Naive thymus-derived CD4-positive, alpha-beta T cell (primary cell): ENCODE results near the gene ATP10B. TPM values are rescaled to one million over a fixed set of nuclear protein-coding genes. Genes with fewer than 3 reads are reported as not detected.

ENCODE experiments used
- ATAC-seq: fragments of 150-1000 bp; cut with Tn5 transposase; 2 replicates; pipeline ENCODE4 v1.10.0; 2021; ENCODE audit warnings: mild to moderate bottlenecking, moderate library complexity
- CTCF ChIA-PET: fragments of 350-600 bp; sonication (Branson Sonifier 250); formaldehyde crosslinking; loops from one replicate; lab custom pipeline; 2021; ENCODE audit warnings: antibody characterized with exemption; lab: Charles Lee
- POLR2A ChIA-PET: fragments of 350-600 bp; sonication (Branson Sonifier 250); formaldehyde crosslinking; loops from one replicate; lab custom pipeline; 2021; ENCODE audit warnings: antibody characterized with exemption, inconsistent platforms; lab: Charles Lee
- DNase-seq, 9 donors: peaks; one replicate each; pipeline versions ENCODE4 v3.0.0 to v3.0.0-alpha.2; 2020 to 2022; ENCODE audit warnings: mixed read lengths in 1 of 9
- H3K27ac ChIP-seq: one replicate; pipeline ENCODE4 v1.7.0; 2013; ENCODE audit warnings: mild to moderate bottlenecking, low read depth, low read length, moderate library complexity
- H3K27me3 ChIP-seq, 2 donors: one replicate each; pipeline ENCODE4 v1.7.0; 2013; ENCODE audit warnings: low read length in 2 of 2, mild to moderate bottlenecking in 2 of 2, moderate library complexity in 2 of 2; ENCODE audit not compliant: control insufficient read depth in 2 of 2, insufficient read depth in 2 of 2
- H3K36me3 ChIP-seq, 3 experiments: 1 replicate in 2 of 3; 2 replicates in 1 of 3; pipeline ENCODE4 v1.7.0; 2013; ENCODE audit warnings: low read length in 3 of 3, mild to moderate bottlenecking in 3 of 3, moderate library complexity in 1 of 3; ENCODE audit not compliant: insufficient read depth in 3 of 3, control insufficient read depth in 2 of 3
- H3K4me1 ChIP-seq, 2 donors: one replicate each; pipeline ENCODE4 v1.7.0; 2013; ENCODE audit warnings: low read length in 2 of 2, mild to moderate bottlenecking in 2 of 2, moderate library complexity in 1 of 2; ENCODE audit not compliant: control insufficient read depth in 2 of 2, insufficient read depth in 2 of 2
- H3K4me3 ChIP-seq: 2 replicates; pipeline ENCODE4 v1.7.0; 2013; ENCODE audit warnings: mild to moderate bottlenecking, low read length
- H3K9me3 ChIP-seq, 3 experiments: 1 replicate in 2 of 3; 2 replicates in 1 of 3; pipeline ENCODE4 v1.7.0; 2013; ENCODE audit warnings: low read length in 3 of 3; ENCODE audit not compliant: control insufficient read depth in 2 of 3
- H3K27ac Mint-ChIP-seq, 9 donors: one replicate each; pipeline ENCODE4 v1.8.0; 2020 to 2022; ENCODE audit warnings: mixed read lengths in 9 of 9, mild to moderate bottlenecking in 8 of 9, moderate library complexity in 5 of 9, inconsistent platforms in 2 of 9
- H3K27me3 Mint-ChIP-seq, 5 donors: one replicate each; pipeline ENCODE4 v1.8.0; 2021 to 2022; ENCODE audit warnings: mixed read lengths in 5 of 5, mild to moderate bottlenecking in 1 of 5
- H3K36me3 Mint-ChIP-seq, 5 donors: one replicate each; pipeline ENCODE4 v1.8.0; 2020 to 2022; ENCODE audit warnings: mixed read lengths in 5 of 5, mild to moderate bottlenecking in 3 of 5, inconsistent platforms in 1 of 5
- H3K4me1 Mint-ChIP-seq, 7 donors: one replicate each; pipeline ENCODE4 v1.8.0; 2020 to 2022; ENCODE audit warnings: mixed read lengths in 7 of 7, mild to moderate bottlenecking in 3 of 7, inconsistent platforms in 1 of 7
- H3K4me3 Mint-ChIP-seq, 10 donors: one replicate each; pipeline ENCODE4 v1.8.0; 2020 to 2022; ENCODE audit warnings: mild to moderate bottlenecking in 10 of 10, mixed read lengths in 10 of 10, moderate library complexity in 6 of 10, inconsistent platforms in 2 of 10
- H3K9me3 Mint-ChIP-seq, 11 donors: one replicate each; pipeline ENCODE4 v1.8.0; 2020 to 2022; ENCODE audit warnings: mixed read lengths in 11 of 11, mild to moderate bottlenecking in 4 of 11, inconsistent platforms in 1 of 11, moderate library complexity in 1 of 11
- intact Hi-C, 2 donors: fragments of 100-400 bp; cut with micrococcal nuclease; formaldehyde crosslinking; loops; one replicate each; pipeline ENCODE4 v1.15.1; 2023
- polyA plus RNA-seq, 2 donors: library from polyadenylated mRNA; unstranded; fragments of 300-500 nt; fragmentation: Illumina TruSeq; gene quantifications; one replicate each; pipeline ENCODE4 v1.2.3, GENCODE V29; 2021
- total RNA-seq, 6 experiments: library from RNA in 5 of 6; stranded (reverse) in 5 of 6; gene quantifications; 1 replicate in 5 of 6; 2 replicates in 1 of 6; pipeline ENCODE4 v1.2.3 and lab custom pipeline; 2021 to 2026

The ATP10B gene
- total and polyA plus RNA-seq, 7 experiments from 2014 or later: not detected

- Mint-ChIP-seq H3K36me3 (no peaks in the 10 kb centered on the region), H3K4me3 (no peak overlapping the region), H3K27ac (no peak overlapping the region), H3K4me1 (peaks cover 0 to under 1% (median 0%) of the 10 kb centered on the region in 7 donors), H3K9me3 (no peaks in the 10 kb centered on the region), H3K27me3 (peaks cover 0 to 12% (median 0%) of the 10 kb centered on the region in 5 donors)
- ChIA-PET POLR2A (no interaction called here), CTCF (no interaction called here)
- ATAC-seq (no peak), DNase-seq (no peak)
- no peaks in the 10 kb centered on the region for H3K4me1 ChIP-seq
- intact Hi-C loops: no loop called here
- no peaks in the 10 kb centered on the region for H3K9me3 ChIP-seq
- H3K27ac ChIP-seq: no peak overlapping the region
- H3K4me3 ChIP-seq: no peak overlapping the region
- H3K27me3 ChIP-seq: no peaks in the 10 kb centered on the region
- no peaks in the 10 kb centered on the region for H3K36me3 ChIP-seq
These were observed 152.7 kb downstream of the ATP10B start for GRCh38 chr5:160699301-160699700.

- intact Hi-C loops: no loop called here
- ChIA-PET CTCF (no interaction called here), POLR2A (no interaction called here)
- H3K9me3 Mint-ChIP-seq: peaks cover 0 to 2% (median 0%) of the 10 kb centered on the region in 11 donors
- no peak for DNase-seq
- H3K4me3 Mint-ChIP-seq: no peak overlapping the region
- no peak overlapping the region for H3K4me3 ChIP-seq
- peaks cover 0 to 3% (median 0%) of the 10 kb centered on the region in 7 donors for H3K4me1 Mint-ChIP-seq
- H3K27ac Mint-ChIP-seq: no peak overlapping the region
- H3K27me3 ChIP-seq: no peaks in the 10 kb centered on the region
- H3K36me3 Mint-ChIP-seq: no peaks in the 10 kb centered on the region
- H3K27ac ChIP-seq: no peak overlapping the region
- no peaks in the 10 kb centered on the region for H3K36me3 ChIP-seq
- no peaks in the 10 kb centered on the region for H3K9me3 ChIP-seq
- H3K27me3 Mint-ChIP-seq: peaks cover 0 to 12% (median 3%) of the 10 kb centered on the region in 5 donors
- H3K4me1 ChIP-seq: no peaks in the 10 kb centered on the region
- no peak for ATAC-seq
These were observed 154.7 kb downstream of the ATP10B start for GRCh38 chr5:160697281-160697680.

GRCh38 chr5:160694896-160695295 is 157.1 kb downstream of the ATP10B start:
- Histone ChIP-seq H3K9me3 (no peaks in the 10 kb centered on the region), H3K27ac (no peak overlapping the region), H3K36me3 (no peaks in the 10 kb centered on the region), H3K4me1 (no peaks in the 10 kb centered on the region), H3K4me3 (no peak overlapping the region), H3K27me3 (no peaks in the 10 kb centered on the region)
- DNase-seq (no peak), ATAC-seq (no peak)
- Mint-ChIP-seq H3K27me3 (peaks cover 0 to 3% (median 0%) of the 10 kb centered on the region in 5 donors), H3K36me3 (no peaks in the 10 kb centered on the region), H3K27ac (no peak overlapping the region), H3K9me3 (peaks cover 0 to 2% (median 0%) of the 10 kb centered on the region in 11 donors), H3K4me3 (no peak overlapping the region), H3K4me1 (peaks cover 0 to 3% (median 0%) of the 10 kb centered on the region in 7 donors)
- ChIA-PET CTCF (no interaction called here), POLR2A (no interaction called here)
- intact Hi-C loops: no loop called here

GRCh38 chr5:160693831-160694465 is 158.1 kb downstream of the ATP10B start:
- Histone ChIP-seq H3K4me3 (no peak overlapping the region), H3K4me1 (no peaks in the 10 kb centered on the region), H3K36me3 (no peaks in the 10 kb centered on the region), H3K27me3 (no peaks in the 10 kb centered on the region), H3K9me3 (no peaks in the 10 kb centered on the region), H3K27ac (no peak overlapping the region)
- peaks cover 0 to 3% (median 0%) of the 10 kb centered on the region in 5 donors for H3K27me3 Mint-ChIP-seq
- ATAC-seq (no peak), DNase-seq (no peak)
- intact Hi-C loops: no loop called here
- no peaks in the 10 kb centered on the region for H3K36me3 Mint-ChIP-seq
- peaks cover 0 to 2% (median 0%) of the 10 kb centered on the region in 11 donors for H3K9me3 Mint-ChIP-seq
- POLR2A ChIA-PET: no interaction called here
- CTCF ChIA-PET: no interaction called here
- peaks cover 0 to 3% (median 0%) of the 10 kb centered on the region in 7 donors for H3K4me1 Mint-ChIP-seq
- no peak overlapping the region for H3K4me3 Mint-ChIP-seq
- no peak overlapping the region for H3K27ac Mint-ChIP-seq

- Mint-ChIP-seq H3K27ac (no peak overlapping the region), H3K27me3 (peaks cover 3 to 7% (median 3%) of the 10 kb centered on the region in 5 donors), H3K36me3 (no peaks in the 10 kb centered on the region), H3K4me1 (peaks cover 0 to 3% (median 0%) of the 10 kb centered on the region in 7 donors), H3K4me3 (no peak overlapping the region), H3K9me3 (peaks cover 0 to 2% (median 0%) of the 10 kb centered on the region in 11 donors)
- Histone ChIP-seq H3K4me3 (no peak overlapping the region), H3K9me3 (no peaks in the 10 kb centered on the region), H3K27me3 (no peaks in the 10 kb centered on the region), H3K36me3 (no peaks in the 10 kb centered on the region), H3K4me1 (no peaks in the 10 kb centered on the region), H3K27ac (no peak overlapping the region)
- CTCF ChIA-PET: no interaction called here
- POLR2A ChIA-PET: no interaction called here
- DNase-seq (no peak), ATAC-seq (no peak)
- intact Hi-C loops: no loop called here
These were observed 159.7 kb downstream of the ATP10B start for GRCh38 chr5:160692271-160692670.

- H3K9me3 Mint-ChIP-seq: peaks cover 0 to 1% (median 0%) of the 10 kb centered on the region in 11 donors
These were observed 166.3 kb downstream of the ATP10B start for GRCh38 chr5:160685695-160686094.

GRCh38 chr5:160685219-160685618 is 166.8 kb downstream of the ATP10B start:
- Mint-ChIP-seq H3K27ac (no peak overlapping the region), H3K4me3 (no peak overlapping the region), H3K36me3 (no peaks in the 10 kb centered on the region), H3K27me3 (peaks cover 3 to 7% (median 6%) of the 10 kb centered on the region in 5 donors), H3K9me3 (peaks cover 0 to 3% (median 0%) of the 10 kb centered on the region in 11 donors), H3K4me1 (no peaks in the 10 kb centered on the region)
- H3K4me3 ChIP-seq: no peak overlapping the region
- H3K9me3 ChIP-seq: no peaks in the 10 kb centered on the region
- H3K27me3 ChIP-seq: no peaks in the 10 kb centered on the region
- H3K36me3 ChIP-seq: no peaks in the 10 kb centered on the region
- no peaks in the 10 kb centered on the region for H3K4me1 ChIP-seq
- DNase-seq (no peak), ATAC-seq (no peak)
- intact Hi-C loops: no loop called here
- ChIA-PET POLR2A (no interaction called here), CTCF (no interaction called here)
- no peak overlapping the region for H3K27ac ChIP-seq

More at GRCh38 chr5:160685695-160686094, 166.3 kb downstream of the ATP10B start:
- DNase-seq: no peak
- POLR2A ChIA-PET: no interaction called here
- CTCF ChIA-PET: no interaction called here
- peak; percentile 50 for ATAC-seq
- H3K36me3 Mint-ChIP-seq: no peaks in the 10 kb centered on the region
- peaks cover 3 to 7% (median 6%) of the 10 kb centered on the region in 5 donors for H3K27me3 Mint-ChIP-seq
- no peak overlapping the region for H3K4me3 Mint-ChIP-seq
- H3K4me1 Mint-ChIP-seq: no peaks in the 10 kb centered on the region
- intact Hi-C loops: no loop called here
- H3K36me3 ChIP-seq: no peaks in the 10 kb centered on the region
- H3K27me3 ChIP-seq: no peaks in the 10 kb centered on the region
- H3K27ac Mint-ChIP-seq: no peak overlapping the region
- no peaks in the 10 kb centered on the region for H3K4me1 ChIP-seq
- H3K9me3 ChIP-seq: no peaks in the 10 kb centered on the region
- no peak overlapping the region for H3K27ac ChIP-seq
- no peak overlapping the region for H3K4me3 ChIP-seq
